ENCODE results near the gene PRIMPOL. TPM values are rescaled to one million over a fixed set of nuclear protein-coding genes. Genes with fewer than 3 reads are reported as not detected.
"Not testable (repeated sequence)": the region's sequence is repeated elsewhere in the genome, so short reads cannot be mapped to it uniquely, and the experiment has no call there.

The PRIMPOL gene
- total RNA-seq (2021): 8.3 to 13.4 TPM (median 9.6 TPM) in 3 replicates
- percentile 65 among the genes with signal in this experiment for Bru-seq, nascent RNA
- long read RNA-seq, experiment 1, partial matches to known transcripts: 3 of 25 reads
- long read RNA-seq, experiment 1, other reads (novel, unspliced or antisense): 14 of 25 reads
- long read RNA-seq, experiment 2, partial matches to known transcripts: 2 of 17 reads
- long read RNA-seq, experiment 2, other reads (novel, unspliced or antisense): 9 of 17 reads
- long read RNA-seq, experiment 3, partial matches to known transcripts: 1 of 9 reads
- long read RNA-seq, experiment 3, other reads (novel, unspliced or antisense): 3 of 9 reads

- TF ChIP-seq HMGXB4 (CRISPR knock-in tag; IDR thresholded peaks at IDR 0.05) (0 out of 2 replicates have a peak, but pooled peaks have one; percentile 64), RELA (CRISPR knock-in tag; IDR thresholded peaks at IDR 0.05; ENCODE audit: borderline replicate concordance) (0 out of 2 replicates have a peak, but pooled peaks have one; percentile 22), ZNF263 (CRISPR knock-in tag; IDR thresholded peaks at IDR 0.05; ENCODE audit: low read depth) (0 out of 2 replicates have a peak, but pooled peaks have one; percentile 10), CDX4 (CRISPR knock-in tag; IDR thresholded peaks at IDR 0.05; ENCODE audit: borderline replicate concordance) (no peak), AR (CRISPR knock-in tag; IDR thresholded peaks at IDR 0.05) (no peak), USF2 (CRISPR knock-in tag; IDR thresholded peaks at IDR 0.05) (0 out of 2 replicates have a peak, but pooled peaks have one; percentile 17), TP53 (CRISPR knock-in tag; IDR thresholded peaks at IDR 0.05) (peak; percentile 16; the same call in 1 of the 2 replicates), FOXK1 (CRISPR knock-in tag; IDR thresholded peaks at IDR 0.05) (0 out of 2 replicates have a peak, but pooled peaks have one; percentile 14), FOXP4 (CRISPR knock-in tag; IDR thresholded peaks at IDR 0.05) (0 out of 2 replicates have a peak, but pooled peaks have one; percentile 48), E2F5 (CRISPR knock-in tag; IDR thresholded peaks at IDR 0.05) (peak; percentile 82; the same call in 1 of the 2 replicates), RORB (CRISPR knock-in tag; IDR thresholded peaks at IDR 0.05) (no peak), SP1 (CRISPR knock-in tag; conservative IDR thresholded peaks at IDR 0.05) (peak; percentile 83)
- H3K36me3 Mint-ChIP-seq: no peaks in the 10 kb centered on the region; the same call in 1 of the 2 replicates
- ChIA-PET POLR2A (interaction anchor here (0.6 to 2.8 kb wide), 7 partner anchors 22 to 353 kb away, joined by 3 to 11 read pairs (median 3); partner anchors contain the start of genes CENPU and IRF2), CTCF (interaction anchor here (0.6 to 2.2 kb wide), 19 partner anchors 10 to 1389 kb away, joined by 3 to 12 read pairs (median 4); partner anchors contain the start of genes CENPU and IRF2)
- peak; percentile 90 for ATAC-seq
- H3K27ac Mint-ChIP-seq: peak within 1 kb of the TSS; percentile 96
- H3K4me3 Mint-ChIP-seq: peak within 1 kb of the TSS; percentile 88
- peak; percentile 95 for DNase-seq (ENCODE audit: low spot score)
- no peaks in the 10 kb centered on the region for H3K27me3 Mint-ChIP-seq (ENCODE audit: low read depth)
- H3K4me1 Mint-ChIP-seq: peaks cover 67% of the 10 kb centered on the region
- no peaks in the 10 kb centered on the region for H3K9me3 Mint-ChIP-seq
Measured at GRCh38 chr4:184649026-184649970, at the start of gene PRIMPOL, which contains the start of gene CASP3. Gene PRIMPOL, plus strand, starts transcription at chr4:184649738. Its CDS starts 7,403 bp downstream, at chr4:184657141. Gene CASP3, minus strand, starts transcription at chr4:184649447. Its CDS starts 10,994 bp downstream, at chr4:184638453.

- H3K27ac Mint-ChIP-seq; H3K4me1 Mint-ChIP-seq; H3K27me3 Mint-ChIP-seq (ENCODE audit: low read depth); DNase-seq (ENCODE audit: low spot score); POLR2A ChIA-PET; CTCF ChIA-PET; ATAC-seq; H3K4me3 Mint-ChIP-seq: not testable (repeated sequence)
- Mint-ChIP-seq H3K9me3 (peaks cover 40% of the 10 kb centered on the region), H3K36me3 (peaks cover 38% of the 10 kb centered on the region)
Measured at GRCh38 chr4:184600982-184601381, 48.6 kb upstream of the PRIMPOL start.

GRCh38 chr4:184602857-184603256 lies 46.7 kb upstream of the PRIMPOL start:
- ATAC-seq; DNase-seq (ENCODE audit: low spot score); H3K27me3 Mint-ChIP-seq (ENCODE audit: low read depth); H3K4me3 Mint-ChIP-seq; H3K4me1 Mint-ChIP-seq; CTCF ChIA-PET; H3K27ac Mint-ChIP-seq; POLR2A ChIA-PET: not testable (repeated sequence)
- Mint-ChIP-seq H3K36me3 (peaks cover 53% of the 10 kb centered on the region), H3K9me3 (peaks cover 57% of the 10 kb centered on the region)

- ATAC-seq; H3K27me3 Mint-ChIP-seq (ENCODE audit: low read depth); H3K4me3 Mint-ChIP-seq; POLR2A ChIA-PET; H3K27ac Mint-ChIP-seq; DNase-seq (ENCODE audit: low spot score): not testable (repeated sequence)
- H3K9me3 Mint-ChIP-seq: peaks cover 56% of the 10 kb centered on the region
- CTCF ChIA-PET: interaction anchor here (0.6 kb wide), 1 partner anchor 21 kb away, joined by 3 read pairs; no protein-coding TSS in a partner anchor
- H3K36me3 Mint-ChIP-seq: peaks cover 49% of the 10 kb centered on the region
- H3K4me1 Mint-ChIP-seq: peaks cover 23% of the 10 kb centered on the region
Measured at GRCh38 chr4:184607429-184607828, 42.1 kb upstream of the PRIMPOL start.
